OCI-LY3 (cell line): ENCODE data around the gene ASPA.

Source experiments
- H2AFZ ChIP-seq: fragments of 200-600, 300-600 bp; shearing (Covaris generic); 2 replicates; pipeline ENCODE4 v1.6.0; 2014; ENCODE audit warnings: antibody characterized with exemption, low read depth, low read length
- H3K27ac ChIP-seq: fragments of 200-600, 300-600 bp; sonication (generic); 2 replicates; pipeline ENCODE4 v1.5.1; 2014; ENCODE audit warnings: mild to moderate bottlenecking, low read length, moderate library complexity, mixed read lengths
- H3K27me3 ChIP-seq: fragments of 200-600, 300-600 bp; sonication (generic); 2 replicates; pipeline ENCODE4 v1.6.1; 2014; ENCODE audit warnings: low read depth, low read length, mixed read lengths
- H3K36me3 ChIP-seq: fragments of 200-600, 300-600 bp; sonication (generic); replicated peaks from 2 replicates; pipeline ENCODE3; 2014; ENCODE audit warnings: low read depth, low read length, mixed read lengths
- H3K4me1 ChIP-seq: fragments of 300-600, 200-600 bp; sonication (generic); 2 replicates; pipeline ENCODE4 v1.6.1; 2014; ENCODE audit warnings: low read length, mixed read lengths
- H3K4me2 ChIP-seq: fragments of 200-600, 300-600 bp; sonication (generic); 2 replicates; pipeline ENCODE4 v1.6.1; 2014; ENCODE audit warnings: low read length, mixed read lengths
- H3K4me3 ChIP-seq: fragments of 300-600, 200-600 bp; sonication (generic); 2 replicates; pipeline ENCODE4 v1.5.1; 2014; ENCODE audit warnings: antibody characterized with exemption, mild to moderate bottlenecking, low read length, moderate library complexity
- H3K79me2 ChIP-seq: fragments of 300-600, 200-600 bp; shearing (Covaris generic); 2 replicates; pipeline ENCODE4 v1.6.1; 2014; ENCODE audit warnings: mild to moderate bottlenecking, low read length, mixed read lengths
- H3K9ac ChIP-seq: fragments of 300-600, 200-600 bp; shearing (Covaris generic); 2 replicates; pipeline ENCODE4 v1.6.0; 2014; ENCODE audit warnings: mild to moderate bottlenecking, low read length, moderate library complexity
- H3K9me3 ChIP-seq: fragments of 200-600, 300-600 bp; shearing (Covaris generic); 2 replicates; pipeline ENCODE4 v1.6.1; 2014; ENCODE audit warnings: low read length, mixed read lengths; ENCODE audit not compliant: insufficient read depth
- H4K20me1 ChIP-seq: fragments of 200-600, 300-600 bp; sonication (generic); 2 replicates; pipeline ENCODE4 v1.6.1; 2016; ENCODE audit warnings: low read length, mixed read lengths; ENCODE audit not compliant: insufficient read depth
- EZH2phosphoT487 ChIP-seq: fragments of 200-600 bp; shearing (Covaris generic); IDR thresholded peaks from 2 replicates; pipeline ENCODE4 v1.6.1; 2018; ENCODE audit warnings: antibody characterized with exemption, mixed run types, low read depth
- TF ChIP-seq, protein P1 (sequence below): fragments of 200-600, 300-600 bp; sonication (generic); IDR thresholded peaks from 2 replicates; pipeline ENCODE4 v1.5.1; 2014; ENCODE audit warnings: antibody characterized with exemption, low read length, low read depth

Gene ASPA

DNA sequence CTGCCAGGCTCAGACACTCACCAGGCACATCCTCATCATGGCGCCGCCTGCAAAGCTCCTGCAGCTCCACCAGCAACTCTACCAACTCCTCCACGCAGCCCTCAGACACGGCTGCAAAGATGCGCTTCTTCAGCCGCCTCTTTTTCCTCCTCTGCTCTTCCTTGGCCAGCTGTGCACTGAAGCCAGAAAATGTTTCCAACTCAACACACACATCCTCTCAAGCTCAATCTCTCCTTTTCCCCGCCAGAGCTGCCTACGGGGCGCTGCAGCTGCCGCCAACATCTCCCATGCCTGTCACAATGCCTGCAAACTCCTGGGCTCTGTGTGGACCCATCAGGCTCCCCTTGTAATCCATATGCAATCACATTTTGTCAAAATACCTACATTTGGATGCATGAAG is 67.7 kb downstream of the ASPA start:
- no peak for TF ChIP-seq EZH2phosphoT487
- TF ChIP-seq, protein P1, sequence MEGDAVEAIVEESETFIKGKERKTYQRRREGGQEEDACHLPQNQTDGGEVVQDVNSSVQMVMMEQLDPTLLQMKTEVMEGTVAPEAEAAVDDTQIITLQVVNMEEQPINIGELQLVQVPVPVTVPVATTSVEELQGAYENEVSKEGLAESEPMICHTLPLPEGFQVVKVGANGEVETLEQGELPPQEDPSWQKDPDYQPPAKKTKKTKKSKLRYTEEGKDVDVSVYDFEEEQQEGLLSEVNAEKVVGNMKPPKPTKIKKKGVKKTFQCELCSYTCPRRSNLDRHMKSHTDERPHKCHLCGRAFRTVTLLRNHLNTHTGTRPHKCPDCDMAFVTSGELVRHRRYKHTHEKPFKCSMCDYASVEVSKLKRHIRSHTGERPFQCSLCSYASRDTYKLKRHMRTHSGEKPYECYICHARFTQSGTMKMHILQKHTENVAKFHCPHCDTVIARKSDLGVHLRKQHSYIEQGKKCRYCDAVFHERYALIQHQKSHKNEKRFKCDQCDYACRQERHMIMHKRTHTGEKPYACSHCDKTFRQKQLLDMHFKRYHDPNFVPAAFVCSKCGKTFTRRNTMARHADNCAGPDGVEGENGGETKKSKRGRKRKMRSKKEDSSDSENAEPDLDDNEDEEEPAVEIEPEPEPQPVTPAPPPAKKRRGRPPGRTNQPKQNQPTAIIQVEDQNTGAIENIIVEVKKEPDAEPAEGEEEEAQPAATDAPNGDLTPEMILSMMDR: no peak
- no peak overlapping the region for H3K4me3 ChIP-seq
- H3K36me3 ChIP-seq: no peaks in the 10 kb centered on the region
- no peaks in the 10 kb centered on the region for H3K9me3 ChIP-seq
- no peak overlapping the region for H2AFZ ChIP-seq
- H3K27ac ChIP-seq: no peak overlapping the region
- H3K4me1 ChIP-seq: no peaks in the 10 kb centered on the region
- H3K9ac ChIP-seq: no peak overlapping the region
- no peaks in the 10 kb centered on the region for H3K79me2 ChIP-seq
- H3K4me2 ChIP-seq: no peak overlapping the region
- no peaks in the 10 kb centered on the region for H4K20me1 ChIP-seq
- no peaks in the 10 kb centered on the region for H3K27me3 ChIP-seq

DNA sequence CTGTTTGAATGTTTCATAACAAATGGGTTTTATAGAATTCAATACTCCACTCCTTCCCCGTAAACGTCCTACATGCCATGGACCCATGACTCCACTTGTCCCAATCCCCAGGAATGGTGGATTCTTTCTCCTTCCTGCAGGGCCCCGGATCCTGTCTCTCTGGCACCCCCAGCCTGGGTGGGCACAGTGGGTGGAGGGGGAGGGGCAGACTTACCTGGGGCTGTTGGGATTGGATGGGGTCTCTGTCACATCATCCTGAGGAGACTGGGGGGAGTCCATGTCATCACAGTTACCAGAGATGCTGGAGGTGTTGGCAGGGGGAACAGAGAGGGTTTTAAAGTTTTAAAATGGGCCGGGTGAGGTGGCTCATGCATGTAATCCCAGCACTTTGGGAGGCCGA is 68.6 kb downstream of the ASPA start:
- H3K9ac ChIP-seq: no peak overlapping the region
- H3K36me3 ChIP-seq: no peaks in the 10 kb centered on the region
- no peaks in the 10 kb centered on the region for H3K79me2 ChIP-seq
- H3K27me3 ChIP-seq: no peaks in the 10 kb centered on the region
- H3K4me1 ChIP-seq: no peaks in the 10 kb centered on the region
- no peaks in the 10 kb centered on the region for H3K9me3 ChIP-seq
- no peak overlapping the region for H3K4me3 ChIP-seq
- H4K20me1 ChIP-seq: no peaks in the 10 kb centered on the region
- no peak overlapping the region for H3K4me2 ChIP-seq
- TF ChIP-seq, protein P1: no peak
- no peak for TF ChIP-seq EZH2phosphoT487
- H3K27ac ChIP-seq: no peak overlapping the region
- no peak overlapping the region for H2AFZ ChIP-seq

DNA sequence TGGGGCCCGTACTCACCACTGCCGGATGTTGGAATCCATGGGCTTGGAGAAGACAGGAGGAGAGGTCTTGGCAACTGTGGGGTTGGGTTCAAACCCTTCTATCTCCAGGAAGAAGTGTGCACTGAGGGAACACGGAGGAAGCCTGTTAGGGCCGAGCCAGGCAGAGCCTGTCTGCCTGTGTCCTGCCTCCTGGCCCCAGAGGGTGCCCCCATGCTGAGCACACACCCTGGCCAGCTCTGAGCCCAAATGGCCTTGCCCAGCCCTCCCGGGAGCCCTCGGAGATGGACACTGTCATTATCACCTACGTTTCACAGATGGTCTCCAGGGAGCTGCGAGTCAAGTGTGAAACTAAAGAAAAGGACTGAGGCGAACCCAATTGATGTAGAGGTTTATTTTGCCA is 69.4 kb downstream of the ASPA start:
- Histone ChIP-seq H3K27ac (no peak overlapping the region), H3K4me1 (no peaks in the 10 kb centered on the region), H3K27me3 (no peaks in the 10 kb centered on the region), H3K4me3 (no peak overlapping the region), H3K36me3 (no peaks in the 10 kb centered on the region), H3K9ac (no peak overlapping the region), H3K9me3 (no peaks in the 10 kb centered on the region), H2AFZ (no peak overlapping the region), H3K4me2 (no peak overlapping the region), H4K20me1 (no peaks in the 10 kb centered on the region), H3K79me2 (no peaks in the 10 kb centered on the region)
- no peak for TF ChIP-seq EZH2phosphoT487
- TF ChIP-seq, protein P1: no peak

DNA sequence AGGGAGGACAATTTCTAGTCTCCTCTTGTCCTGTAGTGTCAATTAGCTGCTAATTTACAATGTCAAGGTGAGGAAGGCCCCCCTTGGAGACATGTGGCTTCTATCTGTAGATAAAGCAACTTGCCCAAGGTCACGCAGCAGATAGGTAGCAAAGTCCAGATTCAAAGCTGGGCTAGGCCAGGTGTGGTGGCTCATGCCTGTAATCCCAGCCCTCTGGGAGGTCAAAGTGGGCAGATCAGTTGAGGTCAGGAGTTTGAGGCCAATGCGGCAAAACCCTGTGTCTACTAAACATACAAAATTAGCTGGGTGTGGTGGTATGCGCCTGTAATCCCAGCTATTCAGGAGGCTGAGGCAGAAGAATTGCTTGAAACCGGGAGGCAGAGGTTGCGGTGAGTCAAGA is 70.7 kb downstream of the ASPA start:
- Histone ChIP-seq H3K9me3 (no peaks in the 10 kb centered on the region), H3K9ac (no peak overlapping the region), H3K27me3 (no peaks in the 10 kb centered on the region), H3K4me2 (no peak overlapping the region), H3K79me2 (no peaks in the 10 kb centered on the region), H3K36me3 (no peaks in the 10 kb centered on the region), H4K20me1 (no peaks in the 10 kb centered on the region), H3K27ac (no peak overlapping the region), H3K4me1 (no peaks in the 10 kb centered on the region), H3K4me3 (no peak overlapping the region), H2AFZ (no peak overlapping the region)
- TF ChIP-seq, protein P1: no peak
- no peak for TF ChIP-seq EZH2phosphoT487
